Keratinocyte (primary cell): ENCODE data around the gene CASP6.

Experiments
- EZH2 ChIP-seq: IDR thresholded peaks from one replicate; pipeline ENCODE4 v1.6.1; 2012; ENCODE audit warnings: inconsistent platforms, mild to moderate bottlenecking, low read length, moderate library complexity
- TF ChIP-seq, protein P1 (sequence below), 3 experiments: IDR thresholded peaks in 1 of 3; conservative IDR thresholded peaks in 1 of 3; optimal IDR thresholded peaks in 1 of 3; 2 replicates in 2 of 3; 3 replicates in 1 of 3; pipeline versions ENCODE3 to v1.5.1; 2011; ENCODE audit warnings: low read length in 3 of 3, mild to moderate bottlenecking in 3 of 3, moderate library complexity in 2 of 3, control low read depth in 1 of 3, inconsistent platforms in 1 of 3; ENCODE audit not compliant: insufficient read depth in 2 of 3; ENCODE audit errors: extremely low read depth in 1 of 3

DNA sequence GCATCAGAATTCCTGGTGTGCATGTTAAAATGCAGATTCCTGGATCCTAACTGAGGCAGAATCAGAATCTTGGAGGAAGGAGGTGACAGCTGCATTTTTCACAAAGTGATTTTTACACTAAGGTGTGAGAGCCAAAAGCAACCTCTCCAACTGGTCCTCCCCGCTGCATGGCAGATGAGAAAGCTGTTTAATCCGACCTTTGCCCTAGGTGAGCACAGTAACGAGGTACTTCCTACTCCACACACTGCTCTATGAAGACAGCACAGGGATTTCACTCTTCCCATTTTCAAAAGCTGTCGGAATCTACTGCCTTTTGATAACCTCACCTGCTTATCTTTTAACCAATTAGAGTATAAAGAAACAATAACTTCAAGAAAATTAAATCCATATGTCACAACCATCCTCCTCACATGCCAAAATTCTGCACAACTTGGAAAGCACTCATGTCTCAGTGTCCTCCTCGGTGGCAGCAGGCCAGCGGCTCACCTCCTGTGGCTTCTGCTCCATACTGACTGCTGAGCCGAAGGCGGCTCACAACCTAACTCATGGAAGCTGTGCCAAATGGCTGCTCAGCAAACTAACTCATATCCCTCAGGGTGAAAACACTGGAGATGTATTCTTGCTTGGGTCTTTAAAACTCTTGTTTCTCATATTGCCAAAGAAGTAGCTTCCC is 3.6 kb downstream of the CASP6 start:
- TF ChIP-seq, protein P1, sequence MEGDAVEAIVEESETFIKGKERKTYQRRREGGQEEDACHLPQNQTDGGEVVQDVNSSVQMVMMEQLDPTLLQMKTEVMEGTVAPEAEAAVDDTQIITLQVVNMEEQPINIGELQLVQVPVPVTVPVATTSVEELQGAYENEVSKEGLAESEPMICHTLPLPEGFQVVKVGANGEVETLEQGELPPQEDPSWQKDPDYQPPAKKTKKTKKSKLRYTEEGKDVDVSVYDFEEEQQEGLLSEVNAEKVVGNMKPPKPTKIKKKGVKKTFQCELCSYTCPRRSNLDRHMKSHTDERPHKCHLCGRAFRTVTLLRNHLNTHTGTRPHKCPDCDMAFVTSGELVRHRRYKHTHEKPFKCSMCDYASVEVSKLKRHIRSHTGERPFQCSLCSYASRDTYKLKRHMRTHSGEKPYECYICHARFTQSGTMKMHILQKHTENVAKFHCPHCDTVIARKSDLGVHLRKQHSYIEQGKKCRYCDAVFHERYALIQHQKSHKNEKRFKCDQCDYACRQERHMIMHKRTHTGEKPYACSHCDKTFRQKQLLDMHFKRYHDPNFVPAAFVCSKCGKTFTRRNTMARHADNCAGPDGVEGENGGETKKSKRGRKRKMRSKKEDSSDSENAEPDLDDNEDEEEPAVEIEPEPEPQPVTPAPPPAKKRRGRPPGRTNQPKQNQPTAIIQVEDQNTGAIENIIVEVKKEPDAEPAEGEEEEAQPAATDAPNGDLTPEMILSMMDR (optimal IDR thresholded peaks at IDR 0.05 in 1 of 3, IDR thresholded peaks at IDR 0.05 in 1 of 3, conservative IDR thresholded peaks at IDR 0.05 in 1 of 3; ENCODE audit: extremely low read depth in 1 of 3, insufficient read depth in 2 of 3, low read length in 3 of 3): no peak
- no peak for TF ChIP-seq EZH2
